Inflammatory macrophage treated with lipopolysaccharide for 4 hours (primary cell): Measurements from ENCODE around the gene GCH1.
"Not testable (repeated sequence)": the region's sequence is repeated elsewhere in the genome, so short reads cannot be mapped to it uniquely, and the experiment has no call there.

Experiments
- DNase-seq: peaks from one replicate; pipeline ENCODE4 v3.0.0-alpha.2; 2020

GCH1 gene

GRCh38 chr14:54902521-54903420 is at the start of gene GCH1:
TSS of gene GCH1 (minus strand) at chr14:54902826. CDS start at chr14:54902663, 163 bp downstream.
- DNase-seq = peak; percentile 86

- no peak for DNase-seq
Measured at GRCh38 chr14:54947230-54947629, 44.6 kb upstream of the GCH1 start.

- no peak for DNase-seq
Measured at GRCh38 chr14:54946500-54946899, 43.9 kb upstream of the GCH1 start.

- DNase-seq = no peak
Measured at GRCh38 chr14:54944737-54945391, 42.2 kb upstream of the GCH1 start.

- DNase-seq = peak; percentile 44
Measured at GRCh38 chr14:54942913-54943312, 40.3 kb upstream of the GCH1 start.

- no peak for DNase-seq
Measured at GRCh38 chr14:54936816-54937215, 34.2 kb upstream of the GCH1 start.

- no peak for DNase-seq
Measured at GRCh38 chr14:54935958-54936357, 33.3 kb upstream of the GCH1 start.

- no peak for DNase-seq
Measured at GRCh38 chr14:54935100-54935499, 32.5 kb upstream of the GCH1 start.

- DNase-seq = no peak
Measured at GRCh38 chr14:54933006-54933405, 30.4 kb upstream of the GCH1 start.

GRCh38 chr14:54931598-54932340 is 29.1 kb upstream of the GCH1 start:
- no peak for DNase-seq

GRCh38 chr14:54931101-54931500 is 28.5 kb upstream of the GCH1 start:
- no peak for DNase-seq

GRCh38 chr14:54929556-54929955 is 26.9 kb upstream of the GCH1 start:
- no peak for DNase-seq

- DNase-seq = no peak
Measured at GRCh38 chr14:54928216-54928615, 25.6 kb upstream of the GCH1 start.

- DNase-seq = no peak
Measured at GRCh38 chr14:54927551-54927950, 24.9 kb upstream of the GCH1 start.

GRCh38 chr14:54926570-54926969 is 23.9 kb upstream of the GCH1 start:
- DNase-seq = not testable (repeated sequence)

GRCh38 chr14:54922598-54922997 is 20.0 kb upstream of the GCH1 start:
- DNase-seq = no peak

GRCh38 chr14:54920052-54920451 is 17.4 kb upstream of the GCH1 start:
- DNase-seq = no peak

GRCh38 chr14:54919330-54919729 is 16.7 kb upstream of the GCH1 start:
- DNase-seq = no peak

- no peak for DNase-seq
Measured at GRCh38 chr14:54918427-54918826, 15.8 kb upstream of the GCH1 start.

- DNase-seq = no peak
Measured at GRCh38 chr14:54916101-54916500, 13.5 kb upstream of the GCH1 start.

GRCh38 chr14:54909817-54910558 is 7.4 kb upstream of the GCH1 start:
- peak; percentile 14 for DNase-seq

- DNase-seq = peak; percentile 62
Measured at GRCh38 chr14:54908973-54909372, 6.3 kb upstream of the GCH1 start.

GRCh38 chr14:54908190-54908589 is 5.6 kb upstream of the GCH1 start:
- DNase-seq = peak; percentile 95
